Smooth muscle cell (in vitro differentiated cells): ENCODE measurements around the gene FSTL3. TPM values are rescaled to one million over a fixed set of nuclear protein-coding genes. Genes with fewer than 3 reads are reported as not detected.

Experiments used
- DNase-seq: peaks from one replicate; lab custom pipeline; 2025; ENCODE audit not compliant: unreplicated experiment; lab: John Stamatoyannopoulos, UW
- H2AFZ ChIP-seq: fragments of 200-600 bp; sonication (generic); 2 replicates; pipeline ENCODE4 v1.6.0; 2016; ENCODE audit warnings: antibody characterized with exemption, low read depth, mild to moderate bottlenecking
- H3F3A ChIP-seq: fragments of 200-600 bp; sonication (generic); 2 replicates; pipeline ENCODE4 v1.6.0; 2017; ENCODE audit warnings: antibody characterized with exemption, low read depth
- H3K27ac ChIP-seq: fragments of 200-600 bp; sonication (generic); 2 replicates; pipeline ENCODE4 v1.5.1; 2016; ENCODE audit warnings: low read depth, mild to moderate bottlenecking
- H3K27me3 ChIP-seq: fragments of 200-600 bp; sonication (generic); 2 replicates; pipeline ENCODE4 v1.6.1; 2016; ENCODE audit warnings: low read depth, mild to moderate bottlenecking
- H3K36me3 ChIP-seq: fragments of 200-600 bp; sonication (generic); 2 replicates; pipeline ENCODE4 v1.5.1; 2016; ENCODE audit warnings: low read depth
- H3K4me1 ChIP-seq: fragments of 200-600 bp; sonication (generic); 2 replicates; pipeline ENCODE4 v1.5.1; 2016; ENCODE audit warnings: low read depth
- H3K4me2 ChIP-seq: fragments of 200-600 bp; sonication (generic); 2 replicates; pipeline ENCODE4 v1.6.0; 2016; ENCODE audit warnings: mild to moderate bottlenecking
- H3K4me3 ChIP-seq: fragments of 200-600 bp; sonication (generic); 2 replicates; pipeline ENCODE4 v1.5.1; 2016; ENCODE audit warnings: mild to moderate bottlenecking
- H3K79me2 ChIP-seq: fragments of 200-600 bp; sonication (generic); 2 replicates; pipeline ENCODE4 v1.6.0; 2016; ENCODE audit warnings: low read depth, mild to moderate bottlenecking
- H3K9ac ChIP-seq: fragments of 200-600 bp; sonication (generic); 2 replicates; pipeline ENCODE4 v1.6.0; 2016; ENCODE audit warnings: low read depth
- H3K9me3 ChIP-seq: fragments of 200-600 bp; sonication (generic); replicated peaks from 2 replicates; pipeline ENCODE4 v1.5.1; 2016; ENCODE audit warnings: low read depth
- H4K20me1 ChIP-seq: fragments of 200-600 bp; sonication (generic); 2 replicates; pipeline ENCODE4 v1.6.0; 2016; ENCODE audit warnings: low read depth
- CTCF ChIP-seq: fragments of 200-600 bp; sonication (generic); IDR thresholded peaks from 2 replicates; pipeline ENCODE4 v1.5.1; 2017; ENCODE audit warnings: borderline replicate concordance, mild to moderate bottlenecking, antibody characterized with exemption; ENCODE audit not compliant: insufficient read depth, poor library complexity, severe bottlenecking
- WGBS: methylation state at CpG from one replicate; pipeline ENCODE4 v1.1.7; 2016; ENCODE audit warnings: low lambda C conversion rate; 5-methylcytosine and 5-hydroxymethylcytosine counted together
- polyA plus RNA-seq: library from polyadenylated mRNA; unstranded; fragments of >200 nt; fragmentation: Nextera tagmentation; extraction: Ambion mirVana; gene quantifications from 2 replicates; pipeline ENCODE4 v1.2.1, GENCODE V29; 2016
- total RNA-seq: library from RNA; depleted of rRNA; stranded (reverse); fragments of >200 nt; gene quantifications from 2 replicates; pipeline ENCODE4 v1.2.3, GENCODE V29; 2014

FSTL3 gene
- total and polyA plus RNA-seq, 2 experiments from 2014 or later, result 132 to 172 TPM

- whole genome bisulfite sequencing, result 47% methylated on average over 30 of the region's 31 CpGs
- Histone ChIP-seq H3K4me3 (peak overlapping the region; percentile 91), H3K9ac (peak overlapping the region; percentile 87), H3K36me3 (no peaks in the 10 kb centered on the region), H2AFZ (no peak overlapping the region), H3K79me2 (peaks cover 67% of the 10 kb centered on the region), H3K4me1 (peaks cover 15% of the 10 kb centered on the region), H4K20me1 (peaks cover 60% of the 10 kb centered on the region), H3F3A (peaks cover 8% of the 10 kb centered on the region), H3K4me2 (peak overlapping the region; percentile 99), H3K27me3 (no peaks in the 10 kb centered on the region), H3K9me3 (no peaks in the 10 kb centered on the region), H3K27ac (peak overlapping the region; percentile 92)
- DNase-seq, result no peak
- TF ChIP-seq CTCF, result no peak
Observed at GRCh38 chr19:661427-662196, 14.6 kb upstream of the FSTL3 start.

GRCh38 chr19:662207-662961 lies 13.8 kb upstream of the FSTL3 start:
- Histone ChIP-seq H3K36me3 (no peaks in the 10 kb centered on the region), H3K79me2 (peaks cover 59% of the 10 kb centered on the region), H2AFZ (no peak overlapping the region), H3K9me3 (no peaks in the 10 kb centered on the region), H3K27ac (peak overlapping the region; percentile 92), H3K4me2 (peak overlapping the region; percentile 99), H3K27me3 (no peaks in the 10 kb centered on the region), H3K4me1 (peaks cover 15% of the 10 kb centered on the region), H3F3A (peaks cover 8% of the 10 kb centered on the region), H3K9ac (peak overlapping the region; percentile 87), H3K4me3 (peak overlapping the region; percentile 91), H4K20me1 (peaks cover 52% of the 10 kb centered on the region)
- DNase-seq, result no peak
- no peak for TF ChIP-seq CTCF
- under 1% methylated on average over 73 of the region's 81 CpGs for WGBS

- Histone ChIP-seq H3K27me3 (no peaks in the 10 kb centered on the region), H3K4me3 (peak within 1 kb of the TSS; percentile 91), H3K9me3 (no peaks in the 10 kb centered on the region), H3F3A (peaks cover 8% of the 10 kb centered on the region), H3K4me1 (peaks cover 15% of the 10 kb centered on the region), H3K27ac (peak within 1 kb of the TSS; percentile 92), H3K36me3 (no peaks in the 10 kb centered on the region), H3K79me2 (peaks cover 52% of the 10 kb centered on the region), H3K4me2 (peak within 1 kb of the TSS; percentile 99), H3K9ac (peak within 1 kb of the TSS; percentile 87), H2AFZ (peak within 1 kb of the TSS; percentile 89), H4K20me1 (peaks cover 45% of the 10 kb centered on the region)
- peak; percentile 88 for DNase-seq
- no peak for TF ChIP-seq CTCF
- 5% methylated on average over 30 of the region's 97 CpGs for WGBS
Observed at GRCh38 chr19:662962-663681, 13.1 kb upstream of the FSTL3 start, which contains the start of gene RNF126. Gene RNF126 (minus strand): TSS chr19:663214. CDS start chr19:663121, 93 bp downstream.
